ENCODE data around the gene CDAN1.
"Not testable (repeated sequence)": the region's sequence is repeated elsewhere in the genome, so short reads cannot be mapped to it uniquely, and the experiment has no call there.

CDAN1 gene

DNA sequence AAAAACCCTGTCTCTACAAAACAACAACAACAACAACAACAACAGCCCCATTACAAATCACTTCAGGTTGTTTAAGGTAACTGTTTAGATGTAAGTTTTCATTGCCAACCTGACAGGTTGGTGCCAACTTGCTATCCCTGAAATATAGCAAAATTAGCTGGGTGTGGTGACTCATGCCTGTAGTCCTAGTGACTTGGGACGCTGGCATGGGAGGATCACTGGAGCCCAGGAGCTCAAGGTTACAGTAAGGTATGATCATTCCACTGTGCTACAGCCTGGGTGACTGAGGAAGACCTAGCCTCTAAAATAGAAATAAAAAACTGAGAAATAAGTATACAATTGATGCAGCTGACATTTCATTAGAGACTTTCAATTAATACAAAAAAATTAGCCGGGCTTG, 36.0 kb upstream of the CDAN1 start:
- DNase-seq (ENCODE audit: low read depth, low spot score) = no peak
- in situ Hi-C loops (cut with HindIII; ENCODE audit: low sequenced_read_pairs) = no loop called here

DNA sequence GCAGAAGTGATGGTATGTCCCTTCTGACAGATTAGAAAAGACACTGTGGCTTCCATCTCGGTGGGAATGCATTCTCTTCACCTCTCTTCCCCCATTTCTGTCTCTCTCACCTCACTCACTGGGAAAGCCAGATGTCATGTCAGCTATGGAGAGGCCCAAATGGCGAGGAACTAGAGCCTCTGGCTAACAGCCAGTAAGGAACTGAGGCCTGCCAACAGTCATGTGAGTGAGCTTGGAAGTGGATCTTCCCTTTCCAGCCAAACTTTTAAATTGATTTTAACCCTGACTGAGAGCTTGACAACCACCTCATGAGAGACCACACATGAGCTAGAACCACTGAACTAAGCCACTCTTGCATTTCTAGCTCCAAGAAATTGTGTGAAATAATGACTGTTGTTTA, 35.2 kb upstream of the CDAN1 start:
- no peak for DNase-seq (ENCODE audit: low read depth, low spot score)
- TF ChIP-seq, protein P1, sequence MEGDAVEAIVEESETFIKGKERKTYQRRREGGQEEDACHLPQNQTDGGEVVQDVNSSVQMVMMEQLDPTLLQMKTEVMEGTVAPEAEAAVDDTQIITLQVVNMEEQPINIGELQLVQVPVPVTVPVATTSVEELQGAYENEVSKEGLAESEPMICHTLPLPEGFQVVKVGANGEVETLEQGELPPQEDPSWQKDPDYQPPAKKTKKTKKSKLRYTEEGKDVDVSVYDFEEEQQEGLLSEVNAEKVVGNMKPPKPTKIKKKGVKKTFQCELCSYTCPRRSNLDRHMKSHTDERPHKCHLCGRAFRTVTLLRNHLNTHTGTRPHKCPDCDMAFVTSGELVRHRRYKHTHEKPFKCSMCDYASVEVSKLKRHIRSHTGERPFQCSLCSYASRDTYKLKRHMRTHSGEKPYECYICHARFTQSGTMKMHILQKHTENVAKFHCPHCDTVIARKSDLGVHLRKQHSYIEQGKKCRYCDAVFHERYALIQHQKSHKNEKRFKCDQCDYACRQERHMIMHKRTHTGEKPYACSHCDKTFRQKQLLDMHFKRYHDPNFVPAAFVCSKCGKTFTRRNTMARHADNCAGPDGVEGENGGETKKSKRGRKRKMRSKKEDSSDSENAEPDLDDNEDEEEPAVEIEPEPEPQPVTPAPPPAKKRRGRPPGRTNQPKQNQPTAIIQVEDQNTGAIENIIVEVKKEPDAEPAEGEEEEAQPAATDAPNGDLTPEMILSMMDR (IDR thresholded peaks at IDR 0.05; ENCODE audit: low read depth, low read length) = no peak
- in situ Hi-C loops (cut with HindIII; ENCODE audit: low sequenced_read_pairs) = no loop called here
- no peak overlapping the region for H3K4me3 ChIP-seq (ENCODE audit: low read depth, low read length)

More for the DNA sequence above, 36.0 kb upstream of the CDAN1 start:
- TF ChIP-seq, protein P1 (IDR thresholded peaks at IDR 0.05; ENCODE audit: low read depth, low read length) = no peak
- H3K4me3 ChIP-seq (ENCODE audit: low read depth, low read length) = no peak overlapping the region

DNA sequence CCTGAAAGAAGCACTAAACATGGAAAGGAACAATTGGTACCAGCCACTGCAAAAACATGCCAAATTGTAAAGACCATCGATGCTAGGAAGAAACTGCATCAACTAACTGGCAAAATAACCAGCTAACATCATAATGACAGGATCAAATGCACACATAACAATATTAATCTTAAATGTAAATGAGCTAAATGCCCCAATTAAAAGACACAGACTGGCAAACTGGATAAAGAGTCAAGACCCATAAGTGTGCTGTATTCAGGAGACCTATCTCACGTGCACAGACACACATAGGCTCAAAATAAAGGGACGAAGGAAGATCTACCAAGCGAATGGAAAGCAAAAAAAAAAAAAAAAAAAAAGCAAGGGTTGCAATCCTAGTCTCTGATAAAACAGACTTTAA, 29.2 kb upstream of the CDAN1 start:
- in situ Hi-C loops (cut with HindIII; ENCODE audit: low sequenced_read_pairs); DNase-seq (ENCODE audit: low read depth, low spot score); H3K4me3 ChIP-seq (ENCODE audit: low read depth, low read length): not testable (repeated sequence)

DNA sequence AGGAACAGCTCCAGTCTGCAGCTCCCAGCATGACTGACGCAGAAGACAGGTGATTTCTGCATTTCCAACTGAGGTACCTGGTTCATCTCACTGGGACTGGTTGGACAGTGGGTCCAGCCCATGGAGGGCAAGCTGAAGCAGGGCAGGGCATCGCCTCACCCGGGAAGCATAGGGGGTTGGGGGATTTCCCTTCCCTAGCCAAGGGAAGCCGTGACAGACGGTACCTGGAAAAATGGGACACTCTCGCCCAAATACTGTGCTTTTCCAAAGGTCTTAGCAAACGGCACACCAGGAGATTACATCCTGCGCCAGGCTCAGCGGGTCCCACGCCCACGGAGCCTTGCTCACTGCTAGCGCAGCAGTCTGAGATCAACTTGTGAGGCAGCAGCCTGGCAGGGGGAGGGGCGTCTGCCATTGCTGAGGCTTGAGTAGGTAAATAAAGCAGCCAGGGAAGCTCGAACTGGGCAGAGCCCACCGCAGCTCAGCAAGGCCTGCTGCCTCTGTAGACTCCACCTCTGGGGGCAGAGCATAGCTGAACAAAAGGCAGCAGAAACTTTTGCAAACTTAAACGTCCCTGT, 27.3 kb upstream of the CDAN1 start:
- H3K4me3 ChIP-seq (ENCODE audit: low read depth, low read length); DNase-seq (ENCODE audit: low read depth, low spot score); in situ Hi-C loops (cut with HindIII; ENCODE audit: low sequenced_read_pairs): not testable (repeated sequence)

DNA sequence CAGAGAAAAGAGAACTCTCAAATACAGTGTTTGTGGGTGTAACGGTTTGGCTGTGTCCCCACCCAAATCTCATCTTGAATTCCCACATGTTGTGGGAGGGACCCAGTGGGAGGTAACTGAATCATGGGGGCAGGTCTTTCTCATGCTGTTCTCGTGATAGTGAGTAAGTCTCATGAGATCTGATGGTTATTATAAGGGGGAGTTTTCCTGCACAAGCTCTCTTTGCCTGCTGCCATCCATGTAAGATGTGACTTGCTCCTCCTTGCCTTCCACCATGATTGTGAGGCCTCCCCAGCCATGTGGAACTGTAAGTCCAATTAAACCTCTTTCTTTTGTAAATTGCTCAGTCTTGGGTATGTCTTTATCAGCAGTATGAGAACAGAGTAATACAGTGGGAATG, 24.9 kb upstream of the CDAN1 start:
- not testable (repeated sequence) for DNase-seq (ENCODE audit: low read depth, low spot score)

DNA sequence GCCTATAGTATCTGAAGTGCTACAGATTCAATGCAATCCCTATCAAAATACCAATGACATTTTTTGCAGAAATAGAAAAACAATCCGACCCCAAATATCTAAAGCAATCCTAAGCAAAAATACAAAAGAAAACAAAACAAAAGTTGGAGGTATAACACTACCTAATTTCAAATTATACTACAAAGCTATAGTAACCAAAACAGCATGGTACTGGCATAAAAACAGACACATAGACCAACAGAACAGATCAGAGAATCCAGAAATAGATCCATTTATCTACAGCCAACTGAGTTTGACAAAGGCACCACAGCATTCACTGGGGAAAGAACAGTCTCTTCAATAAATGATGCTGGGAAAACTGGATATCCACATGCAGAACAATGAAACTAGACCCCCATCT, 23.8 kb upstream of the CDAN1 start:
- DNase-seq (ENCODE audit: low read depth, low spot score) = no peak
- in situ Hi-C loops (cut with HindIII; ENCODE audit: low sequenced_read_pairs) = no loop called here
- H3K4me3 ChIP-seq (ENCODE audit: low read depth, low read length) = no peak overlapping the region
- TF ChIP-seq, protein P1 (IDR thresholded peaks at IDR 0.05; ENCODE audit: low read depth, low read length) = no peak

More for the DNA sequence above, 24.9 kb upstream of the CDAN1 start:
- in situ Hi-C loops (cut with HindIII; ENCODE audit: low sequenced_read_pairs); H3K4me3 ChIP-seq (ENCODE audit: low read depth, low read length): not testable (repeated sequence)

DNA sequence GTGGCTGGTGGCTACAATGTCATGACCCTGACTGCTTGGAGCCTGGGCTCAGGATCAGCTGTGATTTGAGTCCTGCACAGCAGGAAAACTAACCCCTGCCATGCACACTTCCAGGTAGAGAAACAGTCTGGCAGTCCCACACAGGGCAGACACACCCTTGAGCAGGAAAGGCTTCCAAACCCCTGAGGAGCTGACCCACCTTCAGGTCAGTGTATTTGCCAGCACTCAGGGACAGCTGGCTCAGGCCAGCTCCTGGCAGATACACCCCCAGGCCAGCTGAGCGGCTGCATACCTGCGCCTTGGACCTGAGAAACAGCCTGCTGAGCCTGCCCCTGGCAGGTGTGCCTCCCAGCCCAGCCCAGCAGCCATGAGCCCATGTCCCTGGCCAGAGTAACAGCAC, 22.2 kb upstream of the CDAN1 start:
- TF ChIP-seq, protein P1 (IDR thresholded peaks at IDR 0.05; ENCODE audit: low read depth, low read length) = no peak
- DNase-seq (ENCODE audit: low read depth, low spot score) = no peak
- H3K4me3 ChIP-seq (ENCODE audit: low read depth, low read length) = no peak overlapping the region
- in situ Hi-C loops (cut with HindIII; ENCODE audit: low sequenced_read_pairs) = no loop called here

DNA sequence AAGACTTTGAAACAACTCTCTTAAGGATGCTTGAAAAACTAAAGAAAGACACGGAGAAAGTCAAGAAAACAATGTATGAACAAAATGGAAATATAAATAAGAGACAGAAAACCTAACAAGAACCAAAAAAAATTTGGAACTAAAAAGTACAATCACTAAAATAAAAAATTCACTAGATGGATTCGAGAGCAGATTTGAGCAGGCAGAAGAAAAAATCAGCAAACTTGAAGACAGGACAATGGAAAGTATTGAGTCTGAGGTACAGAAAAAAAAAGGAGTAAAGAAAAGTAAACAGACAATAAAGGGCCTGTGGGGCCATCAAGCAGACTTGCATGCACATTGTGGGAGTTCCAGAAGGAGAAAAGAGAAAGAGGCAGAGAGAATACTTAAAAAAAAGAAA, 13.4 kb upstream of the CDAN1 start:
- in situ Hi-C loops (cut with HindIII; ENCODE audit: low sequenced_read_pairs) = no loop called here
- TF ChIP-seq, protein P1 (IDR thresholded peaks at IDR 0.05; ENCODE audit: low read depth, low read length) = no peak
- DNase-seq (ENCODE audit: low read depth, low spot score) = no peak
- no peak overlapping the region for H3K4me3 ChIP-seq (ENCODE audit: low read depth, low read length)

All from astrocyte of the spinal cord (primary cell).